HL-60 (cell line): Measurements from ENCODE around the gene CCNY.

Source experiments
- DNase-seq, 2 experiments: peaks; one replicate each; pipeline ENCODE4 v3.0.0-alpha.2; 2010 to 2020; ENCODE audit warnings: low read depth in 1 of 2, low spot score in 1 of 2
- H3K27ac ChIP-seq: fragments of 250-450 bp; sonication (Bioruptor Pico); replicated peaks from 2 replicates; pipeline ENCODE4 v1.5.1; 2020; ENCODE audit warnings: mild to moderate bottlenecking, moderate library complexity
- H3K27me3 ChIP-seq: fragments of 250-450 bp; sonication (Bioruptor Pico); 2 replicates; pipeline ENCODE4 v1.5.1; 2021; ENCODE audit warnings: mild to moderate bottlenecking, moderate library complexity; ENCODE audit not compliant: insufficient read depth, poor library complexity, severe bottlenecking
- H3K4me3 ChIP-seq: replicated peaks from 2 replicates; pipeline ENCODE4 v1.5.1; 2011; ENCODE audit warnings: mild to moderate bottlenecking, control low read depth, low read length; ENCODE audit not compliant: insufficient read depth
- CTCF ChIP-seq: IDR thresholded peaks from one replicate; pipeline ENCODE4 v1.5.1; 2011; ENCODE audit warnings: low read length, control low read depth, inconsistent platforms; ENCODE audit not compliant: insufficient read depth
- GABPA ChIP-seq: IDR thresholded peaks from 2 replicates; pipeline ENCODE4 v1.6.1; 2012; ENCODE audit warnings: low read depth
- POLR2AphosphoS5 ChIP-seq: IDR thresholded peaks from 2 replicates; pipeline ENCODE4 v1.6.1; 2012; ENCODE audit warnings: low read depth
- REST ChIP-seq: IDR thresholded peaks from 2 replicates; pipeline ENCODE4 v1.6.1; 2012; ENCODE audit warnings: low read depth; ENCODE audit not compliant: insufficient replicate concordance
- SPI1 ChIP-seq: IDR thresholded peaks from 2 replicates; pipeline ENCODE4 v1.6.1; 2012; ENCODE audit warnings: low read depth, mild to moderate bottlenecking, borderline replicate concordance

CCNY gene

GRCh38 chr10:35487336-35488034 lies 151.2 kb downstream of the CCNY start:
- H3K4me3 ChIP-seq: no peak overlapping the region

GRCh38 chr10:35488228-35488627 lies 151.9 kb downstream of the CCNY start:
- no peak overlapping the region for H3K27ac ChIP-seq
- TF ChIP-seq POLR2AphosphoS5 (no peak), CTCF (no peak), REST (no peak)
- no peak overlapping the region for H3K4me3 ChIP-seq
- no peaks in the 10 kb centered on the region for H3K27me3 ChIP-seq
- no peak for DNase-seq

More at GRCh38 chr10:35487336-35488034, 151.2 kb downstream of the CCNY start:
- no peaks in the 10 kb centered on the region for H3K27me3 ChIP-seq
- no peak overlapping the region for H3K27ac ChIP-seq
- TF ChIP-seq SPI1: peak; percentile 13; the same call in 1 of the 2 replicates
- TF ChIP-seq REST: no peak
- TF ChIP-seq POLR2AphosphoS5: no peak
- no peak for TF ChIP-seq CTCF
- no peak for TF ChIP-seq GABPA
- peak; percentile 21 to 54 for DNase-seq

DNA sequence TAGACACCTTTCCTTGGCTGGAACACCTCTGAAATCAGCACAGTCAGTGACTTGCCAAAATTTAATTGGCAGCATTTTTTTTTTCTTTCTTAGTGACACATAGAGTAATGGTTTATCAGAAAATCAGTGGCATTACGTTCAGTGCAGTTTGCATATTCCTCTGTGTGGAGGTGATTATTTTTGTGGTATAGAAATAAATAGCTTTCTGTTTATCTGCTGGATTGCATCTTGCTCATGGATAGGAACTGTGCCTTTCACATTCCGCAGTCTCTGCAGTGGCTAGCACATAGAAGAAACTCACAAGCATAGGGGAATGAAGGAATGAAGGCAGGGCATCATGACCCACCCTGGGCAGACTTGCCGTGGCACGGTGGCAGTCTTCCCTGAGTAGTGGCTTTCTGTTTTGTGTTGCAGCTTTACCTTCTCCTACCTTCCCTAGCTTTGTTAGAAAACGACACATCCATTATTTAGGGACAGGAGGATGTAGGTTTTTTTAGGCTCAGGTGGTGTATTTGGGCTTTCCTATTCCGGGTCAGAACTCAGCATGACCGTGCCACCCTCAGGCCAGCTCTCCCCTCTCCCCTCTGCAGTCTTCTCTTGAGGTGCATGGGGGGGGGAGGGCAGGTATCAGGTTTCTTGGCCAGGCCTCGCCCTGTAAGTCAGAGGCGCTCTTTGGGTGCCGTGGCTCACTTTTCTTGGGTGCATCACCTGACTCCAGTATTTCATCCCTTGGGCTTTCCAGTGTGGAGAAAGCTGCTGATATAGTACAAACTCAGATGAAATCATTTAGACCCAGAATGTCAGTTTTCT lies 156.3 kb downstream of the CCNY start:
- H3K4me3 ChIP-seq: no peak overlapping the region
- no peak overlapping the region for H3K27ac ChIP-seq
- DNase-seq: no peak
- H3K27me3 ChIP-seq: no peaks in the 10 kb centered on the region
- TF ChIP-seq CTCF: no peak
- TF ChIP-seq SPI1: no peak
- TF ChIP-seq REST: no peak
- TF ChIP-seq GABPA: no peak
- TF ChIP-seq POLR2AphosphoS5: no peak
